DOHH2 (cell line): ENCODE measurements around the gene C1QTNF12.

Source experiments
- H3F3A ChIP-seq: fragments of 200-600 bp; sonication (generic), shearing (Covaris generic); 2 replicates; pipeline ENCODE4 v1.6.0; 2016; ENCODE audit warnings: antibody characterized with exemption, mild to moderate bottlenecking; ENCODE audit not compliant: control insufficient read depth, insufficient read depth
- H3K27ac ChIP-seq: fragments of 200-600 bp; sonication (generic); 2 replicates; pipeline ENCODE4 v1.5.1; 2014; ENCODE audit warnings: low read depth, mild to moderate bottlenecking, low read length, moderate library complexity
- H3K27me3 ChIP-seq: fragments of 200-600 bp; sonication (generic); 2 replicates; pipeline ENCODE4 v1.6.1; 2014; ENCODE audit warnings: mild to moderate bottlenecking, low read length, mixed read lengths; ENCODE audit not compliant: control insufficient read depth
- H3K36me3 ChIP-seq: fragments of 200-600 bp; sonication (generic); 2 replicates; pipeline ENCODE4 v1.6.1; 2014; ENCODE audit warnings: mild to moderate bottlenecking, low read length, moderate library complexity, mixed read lengths; ENCODE audit not compliant: control insufficient read depth
- H3K4me1 ChIP-seq: fragments of 200-600 bp; sonication (generic); 2 replicates; pipeline ENCODE4 v1.6.1; 2014; ENCODE audit warnings: mild to moderate bottlenecking, low read length, mixed read lengths; ENCODE audit not compliant: control insufficient read depth
- H3K4me2 ChIP-seq: fragments of 200-600 bp; sonication (generic); 2 replicates; pipeline ENCODE4 v1.6.0; 2014; ENCODE audit warnings: mild to moderate bottlenecking, low read length, moderate library complexity
- H3K4me3 ChIP-seq: fragments of 200-600 bp; sonication (generic); 2 replicates; pipeline ENCODE4 v1.5.1; 2014; ENCODE audit warnings: mild to moderate bottlenecking, low read length, mixed read lengths
- H3K79me2 ChIP-seq: fragments of 200-600 bp; sonication (generic); 2 replicates; pipeline ENCODE4 v1.6.1; 2014; ENCODE audit warnings: mild to moderate bottlenecking, low read length, mixed read lengths; ENCODE audit not compliant: control insufficient read depth
- H3K9me2 ChIP-seq: fragments of 200-600 bp; sonication (generic); replicated peaks from 2 replicates; pipeline ENCODE4 v1.6.1; 2014; ENCODE audit warnings: mild to moderate bottlenecking, low read length, mixed read lengths; ENCODE audit not compliant: control insufficient read depth
- H3K9me3 ChIP-seq: fragments of 200-600 bp; sonication (generic); 2 replicates; pipeline ENCODE4 v1.6.1; 2014; ENCODE audit warnings: antibody characterized with exemption, low read length, mixed read lengths; ENCODE audit not compliant: control insufficient read depth, insufficient read depth
- H4K20me1 ChIP-seq: fragments of 200-600 bp; sonication (generic); 2 replicates; pipeline ENCODE4 v1.6.0; 2014; ENCODE audit warnings: low read depth, mild to moderate bottlenecking, antibody characterized with exemption, low read length, moderate library complexity; ENCODE audit not compliant: control insufficient read depth, insufficient read depth
- CTCF ChIP-seq: fragments of 200-600 bp; sonication (generic); IDR thresholded peaks from one replicate; pipeline ENCODE4 v1.5.1; 2014; ENCODE audit warnings: antibody characterized with exemption, mild to moderate bottlenecking, low read depth, low read length; ENCODE audit not compliant: poor library complexity, severe bottlenecking
- EZH2phosphoT487 ChIP-seq: fragments of 200-600 bp; sonication (generic); IDR thresholded peaks from 2 replicates; pipeline ENCODE4 v1.6.1; 2017; ENCODE audit warnings: borderline replicate concordance, mild to moderate bottlenecking, antibody characterized with exemption, low read length, moderate library complexity, mixed read lengths

Gene C1QTNF12, protein sequence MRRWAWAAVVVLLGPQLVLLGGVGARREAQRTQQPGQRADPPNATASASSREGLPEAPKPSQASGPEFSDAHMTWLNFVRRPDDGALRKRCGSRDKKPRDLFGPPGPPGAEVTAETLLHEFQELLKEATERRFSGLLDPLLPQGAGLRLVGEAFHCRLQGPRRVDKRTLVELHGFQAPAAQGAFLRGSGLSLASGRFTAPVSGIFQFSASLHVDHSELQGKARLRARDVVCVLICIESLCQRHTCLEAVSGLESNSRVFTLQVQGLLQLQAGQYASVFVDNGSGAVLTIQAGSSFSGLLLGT

GRCh38 chr1:1246577-1247340 is at the start of gene C1QTNF12:
Gene C1QTNF12, minus strand, starts transcription at chr1:1246722. Its CDS starts 32 bp downstream, at chr1:1246690.
- Histone ChIP-seq H3K4me1 (peaks cover 14% of the 10 kb centered on the region), H3K4me3 (no peak within 1 kb of the TSS), H3K27ac (no peak within 1 kb of the TSS), H4K20me1 (no peaks in the 10 kb centered on the region), H3K4me2 (no peak within 1 kb of the TSS), H3K36me3 (no peaks in the 10 kb centered on the region), H3K79me2 (no peaks in the 10 kb centered on the region), H3K27me3 (no peaks in the 10 kb centered on the region), H3K9me2 (no peaks in the 10 kb centered on the region), H3K9me3 (no peaks in the 10 kb centered on the region), H3F3A (no peaks in the 10 kb centered on the region)
- no peak for TF ChIP-seq EZH2phosphoT487
- no peak for TF ChIP-seq CTCF

DNA sequence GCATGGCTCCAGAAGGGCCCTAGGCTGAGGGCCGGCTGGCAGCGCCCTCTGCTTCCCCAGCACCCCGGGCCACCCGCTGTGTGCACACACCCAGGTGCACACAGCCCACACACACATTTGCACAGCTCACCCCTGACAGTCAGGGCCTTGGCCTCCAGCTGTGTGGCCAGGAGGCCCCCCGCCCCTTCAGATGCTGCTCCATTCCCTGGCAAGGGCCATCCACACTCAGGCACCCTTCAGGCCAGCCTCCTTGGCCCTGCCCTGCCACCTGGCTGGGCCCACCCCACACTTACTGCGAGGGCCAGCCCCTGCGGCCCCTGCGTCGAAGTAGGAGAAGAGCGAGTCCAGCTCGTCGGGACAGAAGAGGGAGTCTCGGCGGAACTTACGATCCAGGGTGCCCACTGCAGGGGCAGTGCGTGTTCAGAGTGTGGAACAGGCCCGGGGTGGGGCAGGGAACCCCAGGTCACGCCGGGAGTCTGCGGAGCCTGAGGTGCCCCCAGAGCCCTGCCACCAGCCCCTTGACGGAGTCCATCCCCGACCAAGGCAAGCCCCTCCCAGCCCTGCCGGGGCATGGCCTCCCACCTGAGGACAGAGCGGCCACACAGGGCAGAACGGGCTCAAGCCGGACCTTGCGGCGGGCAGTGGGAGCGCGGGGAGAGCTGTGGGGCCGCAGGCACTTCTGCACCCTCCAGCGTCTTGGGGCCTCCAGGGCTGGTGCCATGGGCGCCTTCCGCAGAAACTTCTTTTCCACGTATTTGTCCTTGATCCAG is 48.8 kb upstream of the C1QTNF12 start:
- TF ChIP-seq CTCF, result no peak
- H3K36me3 ChIP-seq, result no peaks in the 10 kb centered on the region

DNA sequence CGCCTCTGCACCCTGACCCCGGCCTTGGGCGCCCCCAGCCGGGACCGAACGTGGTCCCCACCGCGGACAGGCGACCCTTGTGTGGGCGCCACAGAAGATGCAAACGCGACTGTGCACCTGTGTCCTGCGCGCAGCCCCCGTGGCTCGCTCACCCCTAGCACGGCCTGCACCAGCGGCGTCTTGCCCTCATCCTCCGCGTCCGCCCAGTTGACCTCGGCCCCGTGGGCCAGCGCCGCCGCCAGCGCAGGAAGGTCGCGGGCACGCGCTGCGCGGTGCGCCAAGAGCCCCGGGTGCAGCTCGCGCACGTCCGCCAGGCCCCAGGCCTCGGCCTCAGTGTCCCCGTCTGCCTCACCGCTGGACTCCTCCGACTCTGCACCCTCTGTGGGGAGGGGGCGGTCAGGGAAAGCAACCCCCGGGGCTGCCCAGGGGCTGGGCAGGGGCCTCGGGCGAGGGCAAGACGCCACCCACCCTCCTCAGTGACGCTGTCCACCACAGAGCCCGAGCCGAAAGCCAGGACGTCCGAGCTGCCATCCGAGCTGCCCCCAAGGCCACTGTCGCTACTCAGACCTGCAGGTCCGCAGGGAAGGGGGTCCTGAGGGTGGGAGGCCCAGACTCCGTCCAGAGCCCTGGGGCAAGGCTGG is 47.8 kb upstream of the C1QTNF12 start:
- Histone ChIP-seq H3K9me3 (no peaks in the 10 kb centered on the region; the same call in 1 of the 2 replicates), H3K79me2 (no peaks in the 10 kb centered on the region), H3K36me3 (no peaks in the 10 kb centered on the region), H3F3A (no peaks in the 10 kb centered on the region), H4K20me1 (no peaks in the 10 kb centered on the region), H3K27me3 (no peaks in the 10 kb centered on the region), H3K9me2 (no peaks in the 10 kb centered on the region), H3K27ac (no peak overlapping the region), H3K4me3 (no peak overlapping the region), H3K4me2 (no peak overlapping the region), H3K4me1 (no peaks in the 10 kb centered on the region)
- TF ChIP-seq CTCF (no peak), EZH2phosphoT487 (no peak)

More for the DNA sequence above, 48.8 kb upstream of the C1QTNF12 start:
- no peaks in the 10 kb centered on the region for H3K4me1 ChIP-seq
- no peaks in the 10 kb centered on the region for H4K20me1 ChIP-seq
- no peak overlapping the region for H3K4me2 ChIP-seq
- no peaks in the 10 kb centered on the region for H3K79me2 ChIP-seq
- H3K27ac ChIP-seq, result no peak overlapping the region
- H3K4me3 ChIP-seq, result no peak overlapping the region
- H3K27me3 ChIP-seq, result no peaks in the 10 kb centered on the region
- H3K9me2 ChIP-seq, result no peaks in the 10 kb centered on the region
- no peaks in the 10 kb centered on the region for H3F3A ChIP-seq
- no peaks in the 10 kb centered on the region; the same call in 1 of the 2 replicates for H3K9me3 ChIP-seq
